Keratinocyte (primary cell): Measurements from ENCODE around the gene UCN2. TPM values are rescaled to one million over a fixed set of nuclear protein-coding genes. Genes with fewer than 3 reads are reported as not detected.

Experiments
- DNase-seq: peaks from one replicate; pipeline ENCODE4 v3.0.0-alpha.2; 2011; ENCODE audit warnings: low read depth, missing footprints, low spot score
- FAIRE-seq: peaks from 2 replicates; lab custom pipeline; 2011; peaks lifted over from hg19 to GRCh38; lab: Jason Lieb, UNC
- H2AFZ ChIP-seq: 2 replicates; pipeline ENCODE4 v1.6.0; 2012; ENCODE audit warnings: low read length, control low read depth, inconsistent platforms; ENCODE audit not compliant: control insufficient read depth
- H3K27ac ChIP-seq: 2 replicates; pipeline ENCODE4 v1.5.1; 2011; ENCODE audit warnings: low read length; ENCODE audit not compliant: control insufficient read depth, insufficient read depth
- H3K27me3 ChIP-seq: 3 replicates; pipeline ENCODE4 v1.6.0; 2011; ENCODE audit warnings: low read length; ENCODE audit not compliant: control insufficient read depth, insufficient read depth; ENCODE audit errors: extremely low read depth
- H3K36me3 ChIP-seq, 2 experiments: 2 replicates in 1 of 2; 3 replicates in 1 of 2; pipeline ENCODE4 v1.5.1; 2011; ENCODE audit warnings: low read length in 2 of 2, mild to moderate bottlenecking in 1 of 2; ENCODE audit not compliant: control insufficient read depth in 2 of 2, insufficient read depth in 2 of 2; ENCODE audit errors: extremely low read depth in 1 of 2
- H3K4me1 ChIP-seq: 3 replicates; pipeline ENCODE4 v1.5.1; 2011; ENCODE audit warnings: low read length; ENCODE audit not compliant: control insufficient read depth, insufficient read depth; ENCODE audit errors: extremely low read depth
- H3K4me2 ChIP-seq: 3 replicates; pipeline ENCODE4 v1.6.0; 2011; ENCODE audit warnings: low read depth, low read length; ENCODE audit not compliant: control insufficient read depth, insufficient read depth; ENCODE audit errors: extremely low read depth
- H3K4me3 ChIP-seq, 3 experiments: fragments of 200-600 bp in 1 of 3; sonication (generic) in 1 of 3; 2 replicates in 2 of 3; 3 replicates in 1 of 3; pipeline ENCODE4 v1.5.1; 2011 to 2016; ENCODE audit warnings: low read length in 3 of 3, mild to moderate bottlenecking in 3 of 3, control low read depth in 2 of 3, inconsistent platforms in 1 of 3, low read depth in 1 of 3, mixed read lengths in 1 of 3, mixed run types in 1 of 3, moderate library complexity in 1 of 3; ENCODE audit not compliant: control insufficient read depth in 2 of 3, insufficient read depth in 2 of 3; ENCODE audit errors: extremely low read depth in 1 of 3
- H3K79me2 ChIP-seq: 2 replicates; pipeline ENCODE4 v1.6.0; 2012; ENCODE audit warnings: low read length; ENCODE audit not compliant: control insufficient read depth, insufficient read depth
- H3K9ac ChIP-seq: 3 replicates; pipeline ENCODE4 v1.6.0; 2011; ENCODE audit warnings: low read length; ENCODE audit not compliant: control insufficient read depth, insufficient read depth; ENCODE audit errors: extremely low read depth
- H3K9me1 ChIP-seq: 3 replicates; pipeline ENCODE4 v1.6.0; 2011; ENCODE audit warnings: low read length; ENCODE audit not compliant: control insufficient read depth, insufficient read depth; ENCODE audit errors: extremely low read depth
- H3K9me3 ChIP-seq: 2 replicates; pipeline ENCODE4 v1.5.1; 2012; ENCODE audit warnings: low read depth, low read length; ENCODE audit not compliant: control insufficient read depth
- H4K20me1 ChIP-seq: 3 replicates; pipeline ENCODE4 v1.6.0; 2011; ENCODE audit warnings: low read length; ENCODE audit not compliant: control insufficient read depth, insufficient read depth; ENCODE audit errors: extremely low read depth
- CTCF ChIP-seq, 3 experiments: IDR thresholded peaks in 1 of 3; conservative IDR thresholded peaks in 1 of 3; optimal IDR thresholded peaks in 1 of 3; 2 replicates in 2 of 3; 3 replicates in 1 of 3; pipeline versions ENCODE3 to v1.5.1; 2011; ENCODE audit warnings: low read length in 3 of 3, mild to moderate bottlenecking in 3 of 3, moderate library complexity in 2 of 3, control low read depth in 1 of 3, inconsistent platforms in 1 of 3; ENCODE audit not compliant: insufficient read depth in 2 of 3; ENCODE audit errors: extremely low read depth in 1 of 3
- EZH2 ChIP-seq: IDR thresholded peaks from one replicate; pipeline ENCODE4 v1.6.1; 2012; ENCODE audit warnings: inconsistent platforms, mild to moderate bottlenecking, low read length, moderate library complexity
- dilution Hi-C: fragments of 300-500 bp; cut with MboI; formaldehyde crosslinking; loops from one replicate; pipeline ENCODE4 v1.7.0; 2020; ENCODE audit warnings: low sequenced_read_pairs; ENCODE audit not compliant: extremely low pct_ligation_motif_present
- polyA plus RNA-seq, 5 experiments: library from polyadenylated mRNA; depleted of rRNA in 3 of 5; stranded (reverse) in 3 of 5; stranded (forward) in 1 of 5; unstranded in 1 of 5; fragments of >200 nt; gene quantifications; 1 replicate in 1 of 5; 2 replicates in 3 of 5; 3 replicates in 1 of 5; pipeline versions ENCODE4 v1.2.1 to v1.2.3, GENCODE V29; 2011 to 2012; ENCODE audit warnings: missing spikeins in 2 of 5, low read depth in 1 of 5, low replicate concordance in 1 of 5

Gene UCN2
- polyA plus RNA-seq, 1 donor (not counting 4 experiments of a cell fraction or from before 2014, with no cell fraction given) = 5.7 TPM

GRCh38 chr3:48571938-48572337 is 8.4 kb upstream of the UCN2 start:
- Histone ChIP-seq H3K9me3 (no peaks in the 10 kb centered on the region), H3K4me3 (no peak overlapping the region), H3K79me2 (peaks cover 14% of the 10 kb centered on the region), H3K9me1 (peaks cover 3% of the 10 kb centered on the region), H3K27ac (no peak overlapping the region), H4K20me1 (peaks cover 13% of the 10 kb centered on the region), H2AFZ (no peak overlapping the region), H3K27me3 (no peaks in the 10 kb centered on the region), H3K4me1 (peaks cover 5% of the 10 kb centered on the region), H3K36me3 (peaks cover 69 to 73% of the 10 kb centered on the region in 2 experiments), H3K9ac (no peak overlapping the region), H3K4me2 (no peak overlapping the region)
- TF ChIP-seq EZH2 = no peak
- no peak for TF ChIP-seq CTCF (optimal IDR thresholded peaks at IDR 0.05 in 1 of 3, IDR thresholded peaks at IDR 0.05 in 1 of 3, conservative IDR thresholded peaks at IDR 0.05 in 1 of 3; ENCODE audit: extremely low read depth in 1 of 3, insufficient read depth in 2 of 3, low read length in 3 of 3)
- dilution Hi-C loops = no loop called here
- no peak for DNase-seq
- FAIRE-seq = no peak

- H3K27ac ChIP-seq = no peak overlapping the region
- peaks cover 64 to 67% of the 10 kb centered on the region in 2 experiments for H3K36me3 ChIP-seq
- dilution Hi-C loops = no loop called here
- peaks cover 25% of the 10 kb centered on the region for H3K4me1 ChIP-seq
- H3K27me3 ChIP-seq = no peaks in the 10 kb centered on the region
- no peak overlapping the region for H2AFZ ChIP-seq
- H3K4me3 ChIP-seq = no peak overlapping the region
- no peak overlapping the region for H3K4me2 ChIP-seq
- H3K9ac ChIP-seq = no peak overlapping the region
- no peak for TF ChIP-seq CTCF (optimal IDR thresholded peaks at IDR 0.05 in 1 of 3, IDR thresholded peaks at IDR 0.05 in 1 of 3, conservative IDR thresholded peaks at IDR 0.05 in 1 of 3; ENCODE audit: extremely low read depth in 1 of 3, insufficient read depth in 2 of 3, low read length in 3 of 3)
- no peak for TF ChIP-seq EZH2
- H4K20me1 ChIP-seq = peaks cover 12% of the 10 kb centered on the region
- H3K9me1 ChIP-seq = peaks cover 3% of the 10 kb centered on the region
- peaks cover 9% of the 10 kb centered on the region for H3K79me2 ChIP-seq
- H3K9me3 ChIP-seq = no peaks in the 10 kb centered on the region
- FAIRE-seq (no peak), DNase-seq (no peak)
These were observed 6.3 kb upstream of the UCN2 start for GRCh38 chr3:48569808-48570450.
